HG02970 (cell line): ENCODE measurements around the gene NPTN.

Experiments
- ATAC-seq: cut with Tn5 transposase; IDR thresholded peaks from one replicate; pipeline ENCODE4 v1.9.1; 2021; ENCODE audit warnings: mild to moderate bottlenecking, moderate library complexity, moderate number of reproducible peaks; ENCODE audit not compliant: unreplicated experiment, low FRiP score

Gene NPTN

DNA sequence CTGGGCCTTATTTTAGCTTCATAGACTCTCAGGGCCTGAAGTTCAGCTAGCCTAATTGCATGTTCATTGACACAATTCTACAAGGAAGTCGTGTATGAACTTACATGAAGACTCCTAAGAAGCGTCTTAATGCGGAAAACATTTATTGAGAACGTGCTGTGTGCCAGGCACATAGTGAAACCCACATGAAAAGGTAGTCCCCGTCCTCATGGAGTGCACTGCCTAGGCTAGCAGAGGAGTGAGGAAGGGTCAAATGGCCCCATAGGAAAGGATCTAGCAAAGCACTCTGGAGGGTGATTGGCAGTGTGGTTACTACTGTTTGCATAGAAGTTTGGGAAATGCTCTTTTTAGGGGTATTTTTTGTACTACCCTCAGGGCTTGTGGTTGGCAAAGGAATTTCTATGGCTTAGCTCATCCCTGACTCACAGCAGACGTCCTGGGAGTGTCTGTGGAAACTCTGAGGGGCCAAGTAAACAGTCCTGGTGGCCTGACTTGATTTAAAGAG lies 854 bp upstream of the NPTN start:
- ATAC-seq, result no peak

DNA sequence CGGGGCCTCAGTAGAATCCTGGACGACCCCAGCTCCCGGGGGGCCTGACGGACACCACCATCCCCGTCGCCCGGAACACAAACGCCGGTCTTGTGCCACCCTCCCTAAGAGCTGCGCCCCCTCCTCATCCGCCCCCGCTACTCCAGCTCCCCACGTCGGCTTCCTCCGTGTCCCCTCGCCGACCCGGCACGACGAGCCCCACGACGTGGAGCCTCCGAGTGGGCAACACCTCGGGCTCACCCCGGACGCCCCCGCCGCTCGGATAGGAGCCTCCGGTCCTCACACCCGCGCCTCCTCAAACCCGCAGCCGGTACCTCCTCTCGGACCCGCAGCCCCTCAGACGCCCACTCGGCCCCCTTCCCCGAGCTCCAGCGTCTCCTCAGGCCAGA lies 525 bp downstream of the NPTN start:
- ATAC-seq, result peak; percentile 6

DNA sequence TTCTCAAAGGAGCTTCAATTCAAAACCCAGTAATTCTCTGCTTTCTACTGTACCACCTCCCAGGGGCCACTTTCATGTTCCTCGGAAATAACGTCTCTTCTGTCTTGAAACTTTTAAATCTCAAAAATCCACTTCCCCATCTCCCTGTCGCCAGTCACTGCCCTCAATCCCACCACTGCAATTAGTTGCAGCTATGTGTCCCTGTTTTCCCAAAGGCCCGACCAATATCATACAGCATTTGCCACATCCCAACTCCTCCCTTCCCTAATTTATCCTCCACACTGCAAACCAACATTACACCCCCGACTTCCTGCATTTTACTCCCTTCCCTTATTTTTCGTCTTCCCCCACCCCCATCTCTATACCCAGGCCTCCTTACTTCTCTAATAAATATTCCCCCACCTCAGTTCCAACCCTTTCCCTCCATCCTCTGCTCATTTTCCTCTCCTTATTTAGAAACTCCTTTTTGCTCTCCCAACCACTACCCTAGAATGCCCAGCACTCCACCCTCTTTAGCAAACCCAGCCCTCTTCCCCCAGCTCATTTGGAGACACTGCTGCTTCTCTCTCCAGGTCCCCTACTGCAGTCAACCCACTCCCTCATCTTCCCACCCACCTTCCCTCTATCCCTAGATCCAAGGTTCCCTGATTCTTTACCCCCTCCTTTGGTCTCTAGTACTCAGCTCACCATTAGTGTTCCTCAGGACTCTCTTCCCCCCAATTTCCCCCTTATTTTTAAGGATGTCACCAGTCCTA lies 1.1 kb downstream of the NPTN start:
- no peak for ATAC-seq

DNA sequence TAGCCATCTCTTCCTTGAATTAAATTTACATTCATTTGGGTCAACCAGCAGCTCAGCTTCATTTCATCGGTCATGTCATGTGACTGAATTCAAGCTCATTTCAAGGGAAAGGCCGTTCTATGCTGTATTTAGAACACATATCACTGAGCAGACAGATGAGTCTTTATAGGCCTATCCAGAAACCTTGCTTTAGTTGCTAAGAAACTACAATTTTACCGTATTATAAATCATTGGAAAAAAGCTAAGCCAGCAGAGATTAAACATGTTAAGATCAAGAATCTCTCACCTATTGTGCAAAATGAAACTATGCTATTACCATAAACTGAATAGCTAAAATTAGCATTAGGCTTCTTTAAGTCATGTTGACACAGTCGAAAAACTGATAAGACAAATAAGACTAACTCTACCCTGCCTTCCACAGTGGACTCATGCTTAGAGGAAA lies 2.2 kb downstream of the NPTN start:
- no peak for ATAC-seq

DNA sequence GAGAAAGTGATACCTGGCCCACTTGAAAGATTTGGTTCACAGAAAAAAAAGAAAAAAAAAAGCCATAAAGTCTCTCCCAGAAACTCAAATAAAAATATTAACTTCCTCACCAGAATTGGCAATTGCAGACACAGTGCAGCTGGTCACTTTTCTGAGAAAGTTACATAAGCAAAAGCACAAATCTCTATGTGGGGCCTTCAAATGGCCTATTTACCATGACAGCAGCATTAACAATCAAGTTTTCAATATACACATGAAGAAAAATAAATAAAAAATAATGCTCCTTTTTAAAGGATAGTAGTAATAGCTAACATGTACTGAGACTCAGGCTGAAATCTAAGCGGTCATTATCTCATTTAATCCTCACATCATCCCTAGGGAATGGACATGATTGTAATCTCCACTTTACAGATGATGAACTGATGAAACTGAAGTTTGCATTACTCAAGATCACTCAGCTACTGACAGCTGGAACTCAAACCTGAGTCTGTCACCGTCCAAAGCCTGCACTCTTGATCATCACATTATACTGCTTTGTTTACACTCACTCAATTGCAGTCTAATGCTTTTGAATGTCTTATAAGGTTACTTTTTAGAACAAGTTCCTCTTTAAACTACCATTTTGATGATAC lies 3.3 kb downstream of the NPTN start:
- ATAC-seq, result no peak

DNA sequence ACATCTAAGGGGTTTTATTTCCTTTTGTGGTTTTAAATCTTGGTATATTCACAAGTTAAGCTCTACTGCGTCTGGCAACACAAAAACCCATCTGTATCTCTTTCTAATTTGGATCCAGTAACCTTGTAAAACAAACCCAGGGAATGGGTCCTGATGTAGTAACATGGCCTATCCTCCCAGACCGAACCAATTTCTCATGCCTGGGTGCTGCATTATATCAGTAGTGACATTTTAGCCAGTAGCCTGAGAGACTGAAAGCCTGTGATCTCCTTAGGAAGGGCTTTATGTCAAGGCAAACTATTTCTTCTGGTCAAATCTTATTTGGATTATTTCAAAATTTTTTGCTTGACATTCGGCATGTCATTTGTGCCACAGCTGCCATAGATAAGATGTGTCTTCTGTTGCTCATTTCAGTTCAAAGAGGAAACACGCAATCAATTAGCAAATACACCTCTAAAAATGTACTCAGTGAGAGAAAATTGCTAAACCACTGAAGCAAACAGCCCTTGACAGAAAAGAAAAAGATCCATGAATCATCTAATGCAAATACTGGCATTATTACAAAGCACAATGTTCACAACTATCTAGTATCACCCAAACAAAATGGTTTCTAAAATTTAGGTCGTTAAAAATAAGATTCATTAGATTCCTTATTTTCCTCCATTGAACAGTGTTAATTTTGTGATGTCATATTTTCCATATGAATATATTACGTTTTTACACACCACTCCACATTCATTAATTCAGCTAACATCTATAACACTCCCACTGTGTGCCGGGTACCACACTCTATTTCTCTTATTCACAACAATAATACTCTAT lies 4.0 kb downstream of the NPTN start:
- no peak for ATAC-seq

DNA sequence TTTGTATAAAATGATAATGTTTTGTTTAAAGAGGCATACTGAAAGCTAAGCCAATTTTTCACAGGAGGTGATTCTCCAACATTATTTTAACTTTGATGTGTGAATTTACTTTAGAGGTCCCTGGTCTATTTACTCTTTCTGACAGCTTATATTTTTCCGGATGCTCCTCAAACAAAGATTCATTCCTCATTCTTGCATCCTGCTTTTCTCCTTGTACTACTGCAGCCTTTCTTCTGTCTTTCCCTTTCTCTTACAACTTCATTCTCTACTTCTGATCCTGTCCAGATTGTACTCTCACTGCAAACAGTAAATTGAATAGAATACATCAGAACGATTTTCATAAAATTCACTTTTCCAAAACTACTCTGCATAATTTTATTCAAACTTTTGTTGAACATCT lies 5.1 kb downstream of the NPTN start:
- no peak for ATAC-seq

DNA sequence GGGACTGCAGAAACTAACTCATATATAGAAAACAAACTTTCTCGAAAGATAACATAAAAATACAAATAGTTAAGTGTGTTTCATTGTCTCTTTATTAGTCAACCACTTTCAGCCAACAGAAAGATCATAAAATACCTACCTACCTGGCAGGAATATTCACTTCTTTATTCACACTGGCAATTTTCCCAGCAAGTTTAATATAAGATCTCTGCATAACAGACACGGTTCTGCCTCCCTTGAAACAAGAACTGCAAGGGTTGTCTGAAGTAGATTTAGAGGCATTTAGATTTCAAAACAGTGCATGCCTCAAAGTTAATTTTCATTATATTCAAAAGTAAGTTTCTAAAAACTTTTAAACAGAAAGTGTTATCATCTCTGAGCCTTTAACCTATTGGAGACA lies 7.1 kb downstream of the NPTN start:
- ATAC-seq, result no peak

DNA sequence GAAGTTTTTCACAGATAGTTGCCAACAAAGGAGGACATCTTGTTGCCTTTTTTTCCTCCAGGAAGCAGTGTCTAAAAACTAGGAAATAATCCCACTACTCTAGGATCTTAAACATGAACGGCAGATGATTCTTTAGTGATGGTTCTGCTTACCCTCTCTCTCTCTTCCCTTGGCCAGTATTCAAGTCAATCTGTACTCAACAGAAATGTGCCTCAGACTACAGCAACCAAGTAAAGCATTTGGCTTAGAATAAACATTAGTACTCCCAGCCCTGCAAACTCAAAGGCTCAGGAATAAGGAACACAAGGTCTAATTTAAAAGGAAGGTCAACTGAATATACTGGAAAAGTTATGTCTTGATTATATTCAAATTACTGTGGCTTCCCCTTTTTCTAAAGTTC lies 8.7 kb downstream of the NPTN start:
- no peak for ATAC-seq

DNA sequence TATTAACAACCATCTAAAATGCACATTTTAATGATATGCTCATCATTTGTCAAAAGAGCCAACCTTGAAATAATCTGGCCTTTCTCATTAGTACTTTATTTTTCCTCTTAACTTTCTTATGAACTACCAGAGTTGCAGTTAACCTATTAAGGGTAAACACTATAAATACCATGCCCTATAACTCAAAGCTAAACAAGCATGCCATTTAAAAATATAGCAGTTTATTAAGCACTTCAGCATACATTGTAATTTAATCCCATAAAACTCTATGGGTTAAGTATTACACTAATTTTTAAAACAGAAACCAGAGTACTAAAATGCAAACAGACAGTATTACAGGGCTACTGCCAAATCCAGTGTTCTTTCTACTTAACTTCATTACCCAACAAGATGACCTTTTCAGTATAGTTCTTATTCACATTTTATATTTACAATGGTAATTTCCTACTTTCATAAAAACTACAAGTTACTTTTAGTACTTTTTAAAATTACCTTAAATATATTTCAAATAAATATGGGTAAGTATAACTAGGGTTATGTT lies 11.8 kb downstream of the NPTN start:
- ATAC-seq, result no peak

DNA sequence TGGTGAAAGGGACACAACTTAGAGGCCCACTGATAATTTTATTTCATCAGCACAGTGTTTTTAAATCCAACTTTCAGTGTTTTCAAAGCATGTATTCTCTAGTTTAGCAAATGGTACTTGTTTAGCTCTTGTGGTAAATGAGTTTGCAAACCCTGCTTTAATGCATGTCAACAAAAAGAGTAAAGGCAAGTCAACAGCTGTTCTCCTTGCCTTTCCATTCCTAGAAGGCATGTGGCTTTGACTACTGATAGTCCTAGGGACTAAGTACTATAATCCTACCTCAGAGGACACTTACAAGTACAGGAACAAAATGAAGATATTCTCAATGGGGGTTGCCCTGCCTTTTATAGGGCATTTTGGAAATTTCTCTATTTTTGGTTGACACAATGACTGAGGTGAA lies 13.1 kb downstream of the NPTN start:
- no peak for ATAC-seq

DNA sequence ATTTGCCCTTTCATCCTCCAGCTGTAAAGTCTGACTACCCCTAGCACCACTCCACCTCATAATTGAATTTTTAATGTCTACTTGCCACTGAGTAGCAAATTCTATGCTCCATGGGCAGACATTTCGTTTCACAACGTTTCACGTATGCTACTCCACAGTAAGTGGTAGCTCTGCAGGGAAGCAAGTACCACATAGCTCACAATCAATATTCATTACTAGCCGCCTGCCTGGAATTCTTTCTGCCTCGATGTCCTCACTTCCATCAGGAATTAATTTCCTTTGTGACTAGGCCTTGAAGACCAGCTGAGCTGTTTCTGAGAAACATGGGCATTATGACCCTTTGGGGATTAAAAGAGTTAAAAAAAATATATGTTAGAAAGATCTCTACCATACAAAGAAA lies 15.3 kb downstream of the NPTN start:
- ATAC-seq, result no peak

DNA sequence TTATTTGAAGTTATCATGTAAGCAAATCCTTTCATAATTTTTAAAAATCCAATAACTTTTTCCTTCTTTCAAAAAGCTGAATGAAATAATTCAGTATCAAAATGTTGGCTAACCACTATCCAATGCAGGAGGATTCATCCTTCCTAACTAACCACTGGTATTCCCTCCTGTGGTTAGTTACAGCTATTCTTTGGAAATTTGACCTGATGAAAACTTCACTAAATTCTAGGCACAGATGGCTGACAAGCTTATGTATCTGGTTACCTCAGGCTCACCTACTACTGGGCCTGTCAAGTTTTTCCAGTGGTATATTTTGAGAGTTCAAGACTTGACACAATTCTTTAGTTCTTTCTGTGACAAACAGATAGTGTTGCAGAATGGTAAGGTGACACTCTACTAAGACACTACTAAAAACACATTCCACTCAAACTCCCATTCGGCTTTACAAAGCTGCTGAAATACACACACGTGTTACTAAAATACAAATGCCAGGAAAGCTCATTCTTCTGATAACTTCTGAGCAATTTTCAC lies 15.8 kb downstream of the NPTN start:
- no peak for ATAC-seq

DNA sequence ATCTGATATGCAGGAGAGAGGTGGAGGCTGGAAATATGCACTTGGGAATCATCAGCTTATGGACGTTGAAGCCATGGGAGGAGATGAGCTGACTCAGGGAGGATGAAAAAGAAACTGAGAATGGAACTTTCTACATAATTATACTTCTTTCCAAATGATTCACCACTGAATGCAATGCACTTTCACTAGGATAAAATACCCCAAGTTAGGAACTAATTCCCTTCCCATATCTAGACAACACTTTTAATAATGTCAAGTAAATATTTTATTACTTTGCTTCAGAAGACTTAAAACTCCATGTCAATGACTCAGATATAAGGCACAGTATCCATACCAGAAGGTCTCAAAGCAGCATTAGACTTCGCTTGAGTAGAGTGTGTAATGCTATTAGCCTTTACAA lies 24.2 kb downstream of the NPTN start:
- ATAC-seq, result no peak

DNA sequence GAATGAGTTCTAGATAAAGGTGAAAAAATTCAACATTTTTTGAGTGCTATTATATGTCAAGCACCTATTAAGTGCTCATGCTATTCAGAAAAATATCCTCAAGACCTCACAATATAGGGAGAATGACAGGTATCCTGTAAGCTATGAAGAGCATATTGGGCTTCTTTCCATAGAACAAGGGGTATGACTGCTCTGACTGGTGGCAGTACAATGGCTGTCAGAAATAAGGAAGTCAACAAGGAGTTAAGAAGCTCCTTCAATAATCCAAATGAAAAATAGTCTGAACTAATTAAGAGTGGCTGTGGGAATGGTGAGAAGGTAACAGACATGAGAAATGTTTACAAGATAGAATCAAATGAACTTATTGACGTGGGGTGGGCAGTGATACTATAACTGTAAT lies 24.7 kb downstream of the NPTN start:
- no peak for ATAC-seq

DNA sequence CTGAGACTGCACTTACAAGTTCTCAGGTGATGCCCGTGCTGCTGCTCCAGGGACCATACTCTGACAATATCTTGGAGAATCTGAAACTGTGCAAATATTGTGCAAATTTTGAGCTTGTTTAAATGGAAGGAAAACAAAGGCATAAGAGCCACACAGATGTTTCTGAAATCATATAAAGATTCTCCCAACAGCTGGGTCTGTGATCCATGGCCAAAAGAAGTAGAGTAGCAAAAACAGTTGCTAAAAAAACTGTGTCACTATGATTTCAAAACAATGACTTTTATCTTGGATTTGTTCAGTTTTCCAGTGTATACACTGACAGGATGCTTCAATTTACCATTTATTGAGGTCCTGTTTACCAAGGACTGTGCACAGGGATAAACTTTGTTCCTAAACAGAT lies 25.3 kb downstream of the NPTN start:
- ATAC-seq, result no peak

DNA sequence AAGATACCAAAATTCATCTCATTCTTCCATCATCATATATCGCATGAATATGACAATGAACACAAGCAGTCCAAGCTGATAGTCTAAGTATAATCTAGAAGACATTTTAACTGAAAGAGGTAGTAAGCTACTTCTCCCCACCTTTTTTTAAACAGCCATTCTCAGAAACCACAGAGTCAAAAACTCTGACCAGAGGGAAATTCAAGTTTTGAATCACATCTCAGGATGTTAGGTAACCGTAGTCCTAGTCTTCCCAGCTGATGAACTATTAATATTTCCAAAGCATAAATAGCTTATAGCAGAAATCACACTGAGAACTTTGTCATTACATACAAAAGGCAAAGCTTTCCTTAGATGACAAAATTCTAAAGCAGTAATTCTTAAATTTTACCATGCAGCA lies 25.8 kb downstream of the NPTN start:
- ATAC-seq, result no peak

DNA sequence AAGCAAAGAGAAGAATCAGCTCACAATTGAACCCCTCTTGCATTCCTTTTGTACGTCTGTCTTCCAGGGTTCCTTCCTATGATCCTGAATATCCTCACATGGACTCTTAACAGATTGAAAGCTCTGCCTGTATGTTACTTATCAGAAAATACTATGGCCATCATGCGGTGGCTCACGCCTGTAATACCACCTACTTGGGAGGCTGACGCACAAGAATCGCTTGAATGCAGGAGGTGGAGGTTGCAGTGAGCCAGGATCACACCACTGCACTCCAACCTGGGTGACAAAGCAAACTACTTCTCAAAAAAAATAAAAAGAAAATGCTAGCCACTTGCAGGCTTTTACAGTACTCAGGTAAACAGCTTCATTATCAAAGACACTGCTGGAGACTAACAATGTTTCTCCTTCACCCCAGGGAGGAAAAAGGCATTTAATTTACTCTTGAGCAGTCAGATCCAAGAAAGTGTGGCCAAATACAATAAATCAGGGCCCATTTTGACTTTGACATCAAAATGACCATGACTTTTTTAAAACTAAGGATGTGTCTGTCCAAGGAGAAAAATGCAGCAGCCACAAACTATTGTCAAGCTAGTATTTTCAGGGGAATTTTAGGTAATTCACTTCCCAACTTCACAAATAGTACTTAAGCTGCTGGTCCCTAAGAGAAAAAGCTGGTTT lies 27.3 kb downstream of the NPTN start:
- ATAC-seq, result no peak

DNA sequence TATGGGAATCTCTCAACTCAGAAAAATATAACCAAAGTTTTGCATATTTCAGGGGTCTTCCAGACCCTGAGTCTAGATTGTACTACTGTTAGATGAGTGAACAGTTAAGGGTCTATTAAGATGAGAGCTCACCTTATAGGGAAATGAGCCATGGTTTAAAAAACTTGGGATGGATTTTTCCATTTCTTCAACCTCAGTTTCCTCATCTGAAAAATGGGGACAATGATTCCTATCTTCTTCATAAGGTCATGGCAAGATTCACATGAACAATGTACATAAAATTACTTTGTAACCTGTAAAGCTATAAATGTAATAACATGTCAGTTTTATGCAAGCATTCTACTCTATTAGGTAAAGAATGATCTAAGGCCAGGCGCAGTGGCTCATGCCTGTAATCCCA lies 28.7 kb downstream of the NPTN start:
- no peak for ATAC-seq

DNA sequence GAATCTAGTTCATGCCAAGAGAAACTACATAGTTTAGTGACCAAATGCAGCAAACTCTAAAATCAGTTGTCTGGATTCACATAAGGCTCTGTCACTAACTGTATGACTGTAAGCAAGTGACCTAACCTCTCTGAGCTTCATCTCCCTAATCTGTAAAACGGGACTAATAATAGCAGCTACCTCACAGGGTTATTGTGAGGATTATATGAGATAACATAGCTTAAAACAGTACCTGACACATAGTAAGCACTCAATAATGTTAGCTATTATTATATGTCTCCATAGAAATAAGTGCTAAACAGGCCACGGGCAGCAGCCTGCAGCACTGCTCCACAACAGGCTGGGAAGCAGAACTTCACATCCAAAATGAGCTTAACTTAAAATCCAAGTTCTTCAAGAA lies 30.2 kb downstream of the NPTN start:
- ATAC-seq, result no peak
